B cell (primary cell): ENCODE results near the gene POLR1G.

ENCODE experiments used
- EZH2 ChIP-seq: IDR thresholded peaks from 2 replicates; pipeline ENCODE4 v1.6.1; 2012; ENCODE audit warnings: borderline replicate concordance, low read depth, mild to moderate bottlenecking, moderate library complexity, low read length; ENCODE audit not compliant: insufficient read depth, poor library complexity, severe bottlenecking
- TF ChIP-seq, protein P1 (sequence below): fragments of 200-600 bp; IDR thresholded peaks from one replicate; pipeline ENCODE4 v1.8.0; 2022; ENCODE audit warnings: antibody characterized with exemption, mild to moderate bottlenecking

DNA sequence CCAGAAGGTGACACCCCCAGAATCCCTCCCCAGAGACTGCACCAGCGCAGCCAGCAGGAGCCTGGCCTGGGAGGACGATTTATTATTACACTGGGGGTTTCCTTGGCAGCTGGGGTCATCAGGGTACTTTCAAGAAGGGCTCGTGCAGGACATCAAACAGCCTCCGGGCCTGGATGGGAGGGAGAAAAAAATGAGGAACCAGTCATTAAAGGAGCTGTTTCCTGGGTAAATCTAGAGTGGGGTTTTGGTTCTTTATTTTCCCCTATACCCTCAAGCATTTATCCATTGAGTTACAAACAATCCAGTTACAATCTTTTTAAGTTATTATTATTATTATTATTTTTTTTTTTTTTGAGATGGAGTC is 3.1 kb downstream of the POLR1G start:
- TF ChIP-seq, protein P1, sequence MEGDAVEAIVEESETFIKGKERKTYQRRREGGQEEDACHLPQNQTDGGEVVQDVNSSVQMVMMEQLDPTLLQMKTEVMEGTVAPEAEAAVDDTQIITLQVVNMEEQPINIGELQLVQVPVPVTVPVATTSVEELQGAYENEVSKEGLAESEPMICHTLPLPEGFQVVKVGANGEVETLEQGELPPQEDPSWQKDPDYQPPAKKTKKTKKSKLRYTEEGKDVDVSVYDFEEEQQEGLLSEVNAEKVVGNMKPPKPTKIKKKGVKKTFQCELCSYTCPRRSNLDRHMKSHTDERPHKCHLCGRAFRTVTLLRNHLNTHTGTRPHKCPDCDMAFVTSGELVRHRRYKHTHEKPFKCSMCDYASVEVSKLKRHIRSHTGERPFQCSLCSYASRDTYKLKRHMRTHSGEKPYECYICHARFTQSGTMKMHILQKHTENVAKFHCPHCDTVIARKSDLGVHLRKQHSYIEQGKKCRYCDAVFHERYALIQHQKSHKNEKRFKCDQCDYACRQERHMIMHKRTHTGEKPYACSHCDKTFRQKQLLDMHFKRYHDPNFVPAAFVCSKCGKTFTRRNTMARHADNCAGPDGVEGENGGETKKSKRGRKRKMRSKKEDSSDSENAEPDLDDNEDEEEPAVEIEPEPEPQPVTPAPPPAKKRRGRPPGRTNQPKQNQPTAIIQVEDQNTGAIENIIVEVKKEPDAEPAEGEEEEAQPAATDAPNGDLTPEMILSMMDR: no peak
- TF ChIP-seq EZH2: no peak
